Fibroblast of the aortic adventitia (primary cell): ENCODE measurements around the gene ELOVL2. TPM values are rescaled to one million over a fixed set of nuclear protein-coding genes. Genes with fewer than 3 reads are reported as not detected.
A peak's percentile ranks its signal among the peaks of the same experiment; 100 is the strongest.

Source experiments
- DNase-seq: peaks from one replicate; pipeline ENCODE4 v3.0.0-alpha.2; 2010; ENCODE audit warnings: low read depth
- H3K4me3 ChIP-seq: 2 replicates; pipeline ENCODE4 v1.5.1; 2011; ENCODE audit warnings: low read depth, mild to moderate bottlenecking, control low read depth, low read length, moderate library complexity
- CTCF ChIP-seq: IDR thresholded peaks from 2 replicates; pipeline ENCODE4 v1.5.1; 2011; ENCODE audit warnings: mild to moderate bottlenecking, low read length, control low read depth, inconsistent platforms; ENCODE audit not compliant: insufficient read depth
- total RNA-seq: library from RNA; depleted of rRNA; stranded (reverse); fragments of >200 nt; gene quantifications from 2 replicates; pipeline ENCODE4 v1.2.3, GENCODE V29; 2012; ENCODE audit warnings: low replicate concordance

The ELOVL2 gene
- total RNA-seq, 1 donor: 0.18 TPM

GRCh38 chr6:10961837-10962236, 82.3 kb downstream of the ELOVL2 start:
- DNase-seq: no peak
- H3K4me3 ChIP-seq: no peak overlapping the region
- no peak for TF ChIP-seq CTCF

GRCh38 chr6:10960171-10960570, 83.9 kb downstream of the ELOVL2 start:
- DNase-seq: no peak
- no peak for TF ChIP-seq CTCF
- H3K4me3 ChIP-seq: no peak overlapping the region

- no peak for TF ChIP-seq CTCF
- no peak for DNase-seq
- H3K4me3 ChIP-seq: no peak overlapping the region
These were observed 86.7 kb downstream of the ELOVL2 start for GRCh38 chr6:10957414-10957886.

- H3K4me3 ChIP-seq: no peak overlapping the region
- no peak for TF ChIP-seq CTCF
- no peak for DNase-seq
These were observed 87.3 kb downstream of the ELOVL2 start for GRCh38 chr6:10956776-10957175.

- peak; percentile 73 for DNase-seq
- TF ChIP-seq CTCF: peak; percentile 79
- H3K4me3 ChIP-seq: no peak overlapping the region
These were observed 89.5 kb downstream of the ELOVL2 start for GRCh38 chr6:10954590-10955010.

- peak; percentile 71 for DNase-seq
- TF ChIP-seq CTCF: peak; percentile 60
- H3K4me3 ChIP-seq: no peak overlapping the region
These were observed 92.3 kb downstream of the ELOVL2 start for GRCh38 chr6:10951675-10952282.
